ENCODE measurements around the gene OR2S2. TPM values are rescaled to one million over a fixed set of nuclear protein-coding genes. Genes with fewer than 3 reads are reported as not detected.
"Not testable (repeated sequence)": the region's sequence is repeated elsewhere in the genome, so short reads cannot be mapped to it uniquely, and the experiment has no call there.

OR2S2 gene
- total RNA-seq, 1 donor from 2014 or later, result not detected

GRCh38 chr9:35915681-35916294 is 42.2 kb downstream of the OR2S2 start:
- no peaks in the 10 kb centered on the region for H3K27me3 ChIP-seq
- no peaks in the 10 kb centered on the region for H3K36me3 ChIP-seq
- no peak for DNase-seq (ENCODE audit: extremely low spot score in 2 of 2)
- intact Hi-C loops (cut with DNase I), result no loop called here
- no peak overlapping the region for H3K27ac ChIP-seq
- no peak overlapping the region for H3K4me3 ChIP-seq
- TF ChIP-seq, protein P1, sequence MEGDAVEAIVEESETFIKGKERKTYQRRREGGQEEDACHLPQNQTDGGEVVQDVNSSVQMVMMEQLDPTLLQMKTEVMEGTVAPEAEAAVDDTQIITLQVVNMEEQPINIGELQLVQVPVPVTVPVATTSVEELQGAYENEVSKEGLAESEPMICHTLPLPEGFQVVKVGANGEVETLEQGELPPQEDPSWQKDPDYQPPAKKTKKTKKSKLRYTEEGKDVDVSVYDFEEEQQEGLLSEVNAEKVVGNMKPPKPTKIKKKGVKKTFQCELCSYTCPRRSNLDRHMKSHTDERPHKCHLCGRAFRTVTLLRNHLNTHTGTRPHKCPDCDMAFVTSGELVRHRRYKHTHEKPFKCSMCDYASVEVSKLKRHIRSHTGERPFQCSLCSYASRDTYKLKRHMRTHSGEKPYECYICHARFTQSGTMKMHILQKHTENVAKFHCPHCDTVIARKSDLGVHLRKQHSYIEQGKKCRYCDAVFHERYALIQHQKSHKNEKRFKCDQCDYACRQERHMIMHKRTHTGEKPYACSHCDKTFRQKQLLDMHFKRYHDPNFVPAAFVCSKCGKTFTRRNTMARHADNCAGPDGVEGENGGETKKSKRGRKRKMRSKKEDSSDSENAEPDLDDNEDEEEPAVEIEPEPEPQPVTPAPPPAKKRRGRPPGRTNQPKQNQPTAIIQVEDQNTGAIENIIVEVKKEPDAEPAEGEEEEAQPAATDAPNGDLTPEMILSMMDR (IDR thresholded peaks at IDR 0.05), result no peak
- no peak for TF ChIP-seq POLR2A (IDR thresholded peaks at IDR 0.05)
- TF ChIP-seq POLR2AphosphoS5 (IDR thresholded peaks at IDR 0.05; ENCODE audit: insufficient read depth in 1 of 2, low read depth in 1 of 2), result no peak
- H3K4me1 ChIP-seq, result peaks cover 12% of the 10 kb centered on the region
- no peaks in the 10 kb centered on the region for H3K9me3 ChIP-seq

- H3K36me3 ChIP-seq, result no peaks in the 10 kb centered on the region
- TF ChIP-seq, protein P1 (IDR thresholded peaks at IDR 0.05), result no peak
- TF ChIP-seq POLR2A (IDR thresholded peaks at IDR 0.05), result no peak
- peak in 1 of 2 donors; percentile 15 for TF ChIP-seq POLR2AphosphoS5 (IDR thresholded peaks at IDR 0.05; ENCODE audit: insufficient read depth in 1 of 2, low read depth in 1 of 2)
- peaks cover 27% of the 10 kb centered on the region for H3K4me1 ChIP-seq
- DNase-seq (ENCODE audit: extremely low spot score in 2 of 2), result no peak
- no peaks in the 10 kb centered on the region for H3K27me3 ChIP-seq
- intact Hi-C loops (cut with DNase I), result no loop called here
- H3K9me3 ChIP-seq, result no peaks in the 10 kb centered on the region
- peak overlapping the region; percentile 11 for H3K27ac ChIP-seq
- no peak overlapping the region for H3K4me3 ChIP-seq
These were observed 43.6 kb downstream of the OR2S2 start for GRCh38 chr9:35914301-35914807.

GRCh38 chr9:35913429-35913828 is 44.5 kb downstream of the OR2S2 start:
- H3K4me3 ChIP-seq; H3K36me3 ChIP-seq; H3K9me3 ChIP-seq; H3K27me3 ChIP-seq; intact Hi-C loops (cut with DNase I); DNase-seq (ENCODE audit: extremely low spot score in 2 of 2): not testable (repeated sequence)
- peaks cover 36% of the 10 kb centered on the region for H3K4me1 ChIP-seq
- peak overlapping the region; percentile 11 for H3K27ac ChIP-seq

DNA sequence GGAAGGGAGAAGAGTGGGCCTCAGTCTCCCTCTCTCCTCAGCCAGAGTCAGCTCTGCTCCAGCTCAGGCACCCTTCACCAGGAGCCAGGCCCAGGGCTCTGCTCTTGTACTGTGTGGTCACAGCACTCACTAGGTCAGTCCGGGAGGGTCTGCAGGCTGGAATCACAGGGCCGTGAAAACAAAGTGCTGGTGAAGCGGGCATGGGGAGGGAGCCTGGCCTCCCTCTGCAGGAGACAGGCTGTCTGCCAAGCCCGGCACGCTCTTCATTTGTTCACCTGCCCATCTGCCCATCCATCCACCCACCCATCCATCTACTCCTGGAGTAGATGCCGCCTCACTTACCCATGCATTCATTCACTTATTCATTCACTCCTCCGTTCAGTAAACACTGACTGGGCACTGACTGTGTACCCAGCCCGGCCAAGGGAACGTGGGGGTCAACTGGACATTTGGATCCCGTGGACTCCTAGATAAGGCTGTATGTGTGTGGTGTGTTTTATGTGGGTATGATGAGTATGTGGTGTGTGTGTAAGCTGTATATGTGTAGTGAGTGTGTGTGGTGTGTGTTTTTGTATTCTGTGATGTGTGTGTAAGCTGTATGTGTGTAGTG is 45.1 kb downstream of the OR2S2 start:
- no peaks in the 10 kb centered on the region for H3K27me3 ChIP-seq
- H3K4me3 ChIP-seq, result no peak overlapping the region
- TF ChIP-seq POLR2AphosphoS5 (IDR thresholded peaks at IDR 0.05; ENCODE audit: insufficient read depth in 1 of 2, low read depth in 1 of 2) (no peak), POLR2A (IDR thresholded peaks at IDR 0.05) (no peak)
- TF ChIP-seq, protein P1 (IDR thresholded peaks at IDR 0.05), result no peak
- peaks cover 41% of the 10 kb centered on the region for H3K4me1 ChIP-seq
- intact Hi-C loops (cut with DNase I), result no loop called here
- H3K27ac ChIP-seq, result peak overlapping the region; percentile 97
- no peak for DNase-seq (ENCODE audit: extremely low spot score in 2 of 2)
- no peaks in the 10 kb centered on the region for H3K36me3 ChIP-seq
- no peaks in the 10 kb centered on the region for H3K9me3 ChIP-seq

GRCh38 chr9:35911690-35912089 is 46.3 kb downstream of the OR2S2 start:
- Histone ChIP-seq H3K4me1 (peaks cover 53% of the 10 kb centered on the region), H3K4me3 (no peak overlapping the region), H3K27me3 (no peaks in the 10 kb centered on the region), H3K9me3 (no peaks in the 10 kb centered on the region), H3K27ac (peak overlapping the region; percentile 97), H3K36me3 (no peaks in the 10 kb centered on the region)
- TF ChIP-seq, protein P1 (IDR thresholded peaks at IDR 0.05), result no peak
- TF ChIP-seq POLR2AphosphoS5 (IDR thresholded peaks at IDR 0.05; ENCODE audit: insufficient read depth in 1 of 2, low read depth in 1 of 2), result no peak
- TF ChIP-seq POLR2A (IDR thresholded peaks at IDR 0.05), result no peak
- intact Hi-C loops (cut with DNase I), result no loop called here
- no peak for DNase-seq (ENCODE audit: extremely low spot score in 2 of 2)

Measured in vagina (tissue), 2 donors.